H1 (cell line): ENCODE measurements around the gene TAF11L13. TPM values are rescaled to one million over a fixed set of nuclear protein-coding genes. Genes with fewer than 3 reads are reported as not detected.

Experiments
- CTCF ChIA-PET: fragments of 300-600 bp; sonication (Branson Sonifier 250); formaldehyde crosslinking; loops from one replicate; lab custom pipeline; 2021; ENCODE audit not compliant: partially characterized antibody; lab: Charles Lee
- POLR2A ChIA-PET: fragments of 300-600 bp; sonication (Branson Sonifier 250); formaldehyde crosslinking; loops from one replicate; lab custom pipeline; 2021; ENCODE audit warnings: inconsistent platforms; ENCODE audit not compliant: partially characterized antibody; lab: Charles Lee
- DNase-seq, 2 experiments: peaks; one replicate each; pipeline versions ENCODE4 v3.0.0 to v3.0.0-alpha.2; 2010 to 2022; ENCODE audit warnings: low spot score in 2 of 2, low read depth in 1 of 2, mixed read lengths in 1 of 2
- FAIRE-seq: peaks from 2 replicates; lab custom pipeline; 2011; peaks lifted over from hg19 to GRCh38; lab: Jason Lieb, UNC
- H2AFZ ChIP-seq: 2 replicates; pipeline ENCODE4 v1.8.1; 2012; ENCODE audit warnings: low read length, inconsistent platforms
- H2AK5ac ChIP-seq: 2 replicates; pipeline ENCODE4 v1.6.1; 2013; ENCODE audit warnings: low read depth, low read length
- H2BK120ac ChIP-seq: replicated peaks from 2 replicates; pipeline ENCODE3; 2013; ENCODE audit warnings: low read depth, low read length, inconsistent platforms
- H2BK12ac ChIP-seq: 2 replicates; pipeline ENCODE4 v1.6.1; 2013; ENCODE audit warnings: low read depth, low read length
- H2BK15ac ChIP-seq: 2 replicates; pipeline ENCODE4 v1.6.1; 2013; ENCODE audit warnings: low read length
- H2BK20ac ChIP-seq: 2 replicates; pipeline ENCODE4 v1.6.1; 2013; ENCODE audit warnings: low read length
- H2BK5ac ChIP-seq: 2 replicates; pipeline ENCODE4 v1.6.1; 2013; ENCODE audit warnings: low read depth, low read length
- H3K14ac ChIP-seq: 2 replicates; pipeline ENCODE4 v1.6.1; 2013; ENCODE audit warnings: inconsistent platforms; ENCODE audit not compliant: insufficient read length
- H3K18ac ChIP-seq: 2 replicates; pipeline ENCODE4 v1.6.1; 2013; ENCODE audit warnings: low read length; ENCODE audit errors: extremely low read depth
- H3K23ac ChIP-seq: 2 replicates; pipeline ENCODE4 v1.6.1; 2013; ENCODE audit warnings: inconsistent platforms; ENCODE audit not compliant: insufficient read length
- H3K23me2 ChIP-seq: 2 replicates; pipeline ENCODE4 v1.6.1; 2013; ENCODE audit warnings: low read depth, low read length
- H3K27ac ChIP-seq: 2 replicates; pipeline ENCODE4 v1.6.1; 2011; ENCODE audit warnings: low read depth, low read length, inconsistent platforms
- H3K27me3 ChIP-seq, 4 experiments: replicated peaks in 1 of 4; 1 replicate in 1 of 4; 2 replicates in 3 of 4; pipeline versions ENCODE4 v1.6.1 to v1.8.1; 2011 to 2013; ENCODE audit warnings: low read length in 3 of 4, mild to moderate bottlenecking in 3 of 4, inconsistent platforms in 2 of 4, mixed read lengths in 2 of 4, moderate library complexity in 1 of 4; ENCODE audit not compliant: control insufficient read depth in 3 of 4, insufficient read depth in 3 of 4; ENCODE audit errors: extremely low read depth in 1 of 4
- H3K36me3 ChIP-seq, 4 experiments: 2 replicates each; pipeline versions ENCODE4 v1.6.1 to v1.8.1; 2011 to 2013; ENCODE audit warnings: mild to moderate bottlenecking in 4 of 4, low read length in 3 of 4, moderate library complexity in 2 of 4, control low read depth in 1 of 4, inconsistent platforms in 1 of 4; ENCODE audit not compliant: insufficient read depth in 4 of 4, control insufficient read depth in 2 of 4
- H3K4ac ChIP-seq: replicated peaks from 2 replicates; pipeline ENCODE3; 2013; ENCODE audit warnings: low read length, low read depth, mixed read lengths, inconsistent platforms; ENCODE audit not compliant: insufficient read length
- H3K4me1 ChIP-seq, 4 experiments: replicated peaks in 1 of 4; 1 replicate in 1 of 4; 2 replicates in 3 of 4; pipeline versions ENCODE4 v1.6.1 to v1.8.1; 2011 to 2013; ENCODE audit warnings: low read length in 3 of 4, inconsistent platforms in 2 of 4, mixed read lengths in 1 of 4; ENCODE audit not compliant: insufficient read depth in 4 of 4, control insufficient read depth in 3 of 4
- H3K4me2 ChIP-seq, 2 experiments: 2 replicates each; pipeline versions ENCODE4 v1.6.1 to v1.8.1; 2011 to 2013; ENCODE audit warnings: low read depth in 2 of 2, low read length in 2 of 2, control low read depth in 1 of 2, inconsistent platforms in 1 of 2, mild to moderate bottlenecking in 1 of 2; ENCODE audit not compliant: insufficient read depth in 1 of 2
- H3K4me3 ChIP-seq, 4 experiments: fragments of 200-600, 300-600 bp in 1 of 4; sonication (generic), shearing (Covaris generic), sonication (Bioruptor Twin) in 1 of 4; 2 replicates each; pipeline versions ENCODE4 v1.5.1 to v1.8.1; 2011 to 2016; ENCODE audit warnings: low read length in 4 of 4, low read depth in 3 of 4, control low read depth in 2 of 4, inconsistent platforms in 2 of 4, mild to moderate bottlenecking in 2 of 4, mixed read lengths in 1 of 4, moderate library complexity in 1 of 4; ENCODE audit not compliant: insufficient read depth in 2 of 4; ENCODE audit errors: extremely low read depth in 1 of 4
- H3K56ac ChIP-seq: replicated peaks from 2 replicates; pipeline ENCODE3; 2013; ENCODE audit warnings: low read depth, mild to moderate bottlenecking, mixed read lengths, low read length, inconsistent platforms; ENCODE audit not compliant: insufficient read length
- H3K79me1 ChIP-seq: 2 replicates; pipeline ENCODE4 v1.6.1; 2013; ENCODE audit warnings: low read depth, low read length, control low read depth
- H3K79me2 ChIP-seq, 2 experiments: 2 replicates each; pipeline versions ENCODE4 v1.6.1 to v1.8.1; 2012 to 2013; ENCODE audit warnings: low read length in 2 of 2, mild to moderate bottlenecking in 2 of 2, inconsistent platforms in 1 of 2; ENCODE audit not compliant: insufficient read depth in 2 of 2, control insufficient read depth in 1 of 2
- H3K9ac ChIP-seq, 4 experiments: replicated peaks in 1 of 4; 1 replicate in 1 of 4; 2 replicates in 3 of 4; pipeline versions ENCODE4 v1.6.1 to v1.8.1; 2011 to 2013; ENCODE audit warnings: low read depth in 3 of 4, low read length in 3 of 4, control low read depth in 2 of 4, mild to moderate bottlenecking in 2 of 4, moderate library complexity in 2 of 4, inconsistent platforms in 1 of 4; ENCODE audit errors: extremely low read depth in 1 of 4
- H3K9me3 ChIP-seq, 2 experiments: 2 replicates each; pipeline versions ENCODE4 v1.6.1 to v1.8.1; 2012 to 2013; ENCODE audit warnings: mild to moderate bottlenecking in 2 of 2, moderate library complexity in 2 of 2, control low read depth in 1 of 2, inconsistent platforms in 1 of 2, low read depth in 1 of 2, low read length in 1 of 2, mixed read lengths in 1 of 2; ENCODE audit not compliant: insufficient read depth in 2 of 2
- H4K20me1 ChIP-seq, 2 experiments: replicated peaks in 1 of 2; 2 replicates each; pipeline versions ENCODE3 to v1.8.1; 2011 to 2013; ENCODE audit warnings: inconsistent platforms in 2 of 2, low read length in 2 of 2, mild to moderate bottlenecking in 1 of 2; ENCODE audit not compliant: insufficient read depth in 2 of 2, control insufficient read depth in 1 of 2
- H4K5ac ChIP-seq: 2 replicates; pipeline ENCODE4 v1.6.1; 2013; ENCODE audit warnings: low read length, low read depth, mixed read lengths, inconsistent platforms; ENCODE audit not compliant: insufficient read length
- H4K8ac ChIP-seq: 2 replicates; pipeline ENCODE4 v1.8.0; 2013; ENCODE audit warnings: mild to moderate bottlenecking, moderate library complexity, low read length, inconsistent platforms; ENCODE audit not compliant: insufficient read depth; ENCODE audit errors: extremely low read depth
- H4K91ac ChIP-seq: replicated peaks from 2 replicates; pipeline ENCODE3; 2013; ENCODE audit warnings: low read length, mixed read lengths, inconsistent platforms; ENCODE audit not compliant: insufficient read length
- HDAC6 ChIP-seq: IDR thresholded peaks from one replicate; pipeline ENCODE4 v1.7.1; 2012; ENCODE audit warnings: low read depth, mild to moderate bottlenecking, inconsistent platforms, low read length, moderate library complexity
- RXRA ChIP-seq: IDR thresholded peaks from 2 replicates; pipeline ENCODE4 v1.6.1; 2011; ENCODE audit warnings: low read depth, mild to moderate bottlenecking, low read length, moderate library complexity; ENCODE audit not compliant: insufficient read depth
- YY1 ChIP-seq: IDR thresholded peaks from 2 replicates; pipeline ENCODE4 v1.6.1; 2011; ENCODE audit warnings: low read depth, mild to moderate bottlenecking, low read length
- WGBS, 2 experiments: shearing (Covaris generic) in 1 of 2; methylation state at CpG; one replicate each; pipeline versions ENCODE4 v1.1.6 to v1.1.7; 2013 to 2015; ENCODE audit warnings: low lambda C conversion rate in 2 of 2, mixed read lengths in 2 of 2, inconsistent platforms in 1 of 2, low coverage in 1 of 2, missing lambda C conversion rate in 1 of 2; ENCODE audit not compliant: insufficient replicate concordance in 2 of 2, insufficient coverage in 1 of 2, insufficient read length in 1 of 2; ENCODE audit errors: extremely low coverage in 1 of 2, missing lambda C conversion rate in 1 of 2; 5-methylcytosine and 5-hydroxymethylcytosine counted together
- polyA plus RNA-seq, 7 experiments: library from polyadenylated mRNA; depleted of rRNA in 3 of 7; stranded (reverse) in 5 of 7; unstranded in 2 of 7; fragments of >200 nt in 5 of 7; fragments of 200-250 nt in 2 of 7; gene quantifications; 1 replicate in 5 of 7; 2 replicates in 1 of 7; 4 replicates in 1 of 7; pipeline versions ENCODE4 v1.2.1 to v1.2.3, GENCODE V29; 2011 to 2013; ENCODE audit warnings: missing spikeins in 2 of 7, mixed read lengths in 2 of 7
- total RNA-seq: library from RNA; stranded (reverse); fragmentation: NEBNext Ultra II Directional; extraction: Animal tissue kit (Norgen Biotek cat#: 25700); gene quantifications from 2 replicates; pipeline ENCODE4 v1.2.1, GENCODE V29; 2021

TAF11L13 gene
- total and polyA plus RNA-seq, 2 of the 8 experiments (the other 6 are each of a cell fraction or from before 2014, with no cell fraction given) = not detected

GRCh38 chr5:17679597-17680203 lies 47.8 kb downstream of the TAF11L13 start:
- Histone ChIP-seq H3K56ac (no peak overlapping the region), H4K5ac (no peak overlapping the region), H2BK15ac (no peak overlapping the region), H3K27me3 (no peaks in the 10 kb centered on the region), H3K27ac (no peak overlapping the region), H3K18ac (no peak overlapping the region), H4K91ac (no peak overlapping the region), H3K14ac (no peak overlapping the region)
- ChIA-PET POLR2A (no interaction called here), CTCF (interaction anchor here (1.4 kb wide), 1 partner anchor 9 kb away, joined by 3 read pairs; no protein-coding TSS in a partner anchor)
- FAIRE-seq (no peak), DNase-seq (no peak)
- WGBS, 2 experiments = 89% methylated on average over 8 of the region's 8 CpGs; no CpG with 5 or more reads in 1 of the 2 experiments
- TF ChIP-seq HDAC6 (no peak), YY1 (no peak), RXRA (no peak)
- TF ChIP-seq, all 59 proteins: peak for 0
- Histone ChIP-seq H3K4me1 (no peaks in the 10 kb centered on the region), H2BK120ac (no peak overlapping the region), H2AFZ (no peak overlapping the region), H3K4me3 (no peak overlapping the region), H3K4ac (no peak overlapping the region), H3K23ac (no peak overlapping the region), H2AK5ac (no peak overlapping the region), H2BK12ac (no peak overlapping the region), H3K36me3 (no peaks in the 10 kb centered on the region; a peak in 1 of 8 replicates), H3K79me1 (no peaks in the 10 kb centered on the region), H3K9me3 (no peaks in the 10 kb centered on the region), H3K4me2 (no peak overlapping the region), H2BK5ac (no peak overlapping the region), H3K79me2 (no peaks in the 10 kb centered on the region), H4K8ac (no peak overlapping the region), H2BK20ac (no peak overlapping the region), H4K20me1 (no peaks in the 10 kb centered on the region), H3K9ac (no peak overlapping the region), H3K23me2 (no peaks in the 10 kb centered on the region)
